Stimulated activated CD8-positive, alpha-beta memory T cell treated with anti-CD3 and anti-CD28 coated beads, Interleukin-12 subunit alpha, Interleukin-12 subunit beta, amount 100 ng/mL, for 24 hours (primary cell): Measurements from ENCODE around the gene GRID1.
A peak's percentile ranks its signal among the peaks of the same experiment; 100 is the strongest.

Source experiments
- DNase-seq: peaks from one replicate; pipeline ENCODE4 v3.0.0-alpha.2; 2020; ENCODE audit errors: extremely low read depth

The GRID1 gene

DNA sequence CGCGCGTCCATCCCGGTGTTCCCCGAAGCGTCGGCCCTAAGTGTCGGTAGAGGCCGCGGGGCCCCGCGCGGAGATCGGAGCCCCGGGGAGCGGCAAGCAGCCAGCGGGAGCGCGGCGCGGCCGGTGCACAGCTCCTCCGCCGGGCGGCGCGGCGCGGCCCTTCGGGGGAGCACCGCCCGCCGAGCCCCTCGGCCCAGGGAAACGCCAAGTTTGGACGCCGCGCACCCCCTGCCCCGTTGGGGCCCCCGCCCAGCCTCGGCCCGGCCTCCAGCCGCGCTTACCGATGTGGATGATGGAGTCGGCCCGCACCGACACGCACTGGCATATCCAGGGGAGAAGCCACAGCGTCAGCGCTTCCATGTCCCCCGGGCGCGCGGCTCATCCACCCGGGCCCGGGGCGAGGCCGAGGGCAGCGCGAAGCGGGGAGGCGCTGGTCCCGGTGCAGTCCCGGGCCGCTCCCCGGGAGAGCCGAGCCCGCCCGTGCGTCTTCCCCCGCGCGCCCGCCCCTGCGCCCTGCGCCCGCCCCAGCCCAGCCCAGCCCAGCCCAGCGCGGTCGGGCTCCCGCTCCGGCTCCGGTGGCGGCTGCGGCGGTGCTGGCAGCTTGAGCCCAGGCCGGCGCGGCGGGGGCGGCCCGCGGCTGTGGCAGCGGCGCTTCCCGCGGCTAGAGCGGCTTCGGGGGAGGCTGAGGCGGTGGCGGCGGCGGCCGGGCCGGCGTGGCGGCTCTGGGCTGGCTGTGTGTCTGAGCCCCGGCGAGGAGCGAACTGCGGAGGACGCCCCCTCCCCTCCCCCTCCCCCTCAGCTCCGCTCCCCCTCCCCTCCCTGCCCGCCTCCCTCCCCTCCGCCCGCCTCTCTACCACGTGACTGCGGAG is at the start of gene GRID1:
Gene GRID1, minus strand, starts transcription at position 763 of the 869 bp plus-strand sequence.
- no peak for DNase-seq

DNA sequence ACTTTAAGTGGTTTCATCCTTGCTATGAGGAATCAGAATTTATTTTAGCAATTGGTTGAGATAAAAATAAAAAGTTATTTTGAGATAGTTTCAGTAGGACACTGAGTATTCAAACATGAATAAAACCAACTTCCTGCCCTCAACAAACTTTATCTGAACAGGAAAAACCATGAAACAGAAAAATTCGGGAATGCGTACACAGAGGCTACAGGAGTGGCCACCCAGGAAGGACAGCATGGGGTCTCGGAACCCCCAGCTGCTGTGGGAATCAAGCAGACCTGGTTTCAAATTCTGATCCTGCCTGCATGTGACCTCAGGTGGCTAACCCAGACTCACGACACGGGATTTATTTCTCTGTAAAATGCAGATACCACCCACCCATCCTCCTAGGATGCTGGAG is 49.0 kb upstream of the GRID1 start:
- no peak for DNase-seq

DNA sequence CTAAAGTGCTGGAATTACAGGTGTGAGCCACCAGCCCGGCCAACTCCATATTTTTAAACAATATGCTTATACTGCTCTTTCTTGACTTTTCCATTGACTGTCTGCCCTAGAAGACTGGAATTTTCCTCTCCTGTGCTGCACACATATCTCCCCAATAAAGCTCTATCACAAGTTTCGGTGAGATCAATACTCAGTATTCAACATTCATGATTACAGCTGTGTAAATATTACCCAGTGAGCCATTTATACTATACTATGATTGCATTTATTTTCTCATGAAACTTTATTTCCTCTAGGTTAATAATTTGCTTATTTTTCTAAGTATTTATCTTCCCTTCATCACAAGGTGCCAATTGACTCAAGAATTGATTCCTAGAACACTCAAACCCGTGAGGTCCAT is 48.5 kb upstream of the GRID1 start:
- DNase-seq, result no peak

DNA sequence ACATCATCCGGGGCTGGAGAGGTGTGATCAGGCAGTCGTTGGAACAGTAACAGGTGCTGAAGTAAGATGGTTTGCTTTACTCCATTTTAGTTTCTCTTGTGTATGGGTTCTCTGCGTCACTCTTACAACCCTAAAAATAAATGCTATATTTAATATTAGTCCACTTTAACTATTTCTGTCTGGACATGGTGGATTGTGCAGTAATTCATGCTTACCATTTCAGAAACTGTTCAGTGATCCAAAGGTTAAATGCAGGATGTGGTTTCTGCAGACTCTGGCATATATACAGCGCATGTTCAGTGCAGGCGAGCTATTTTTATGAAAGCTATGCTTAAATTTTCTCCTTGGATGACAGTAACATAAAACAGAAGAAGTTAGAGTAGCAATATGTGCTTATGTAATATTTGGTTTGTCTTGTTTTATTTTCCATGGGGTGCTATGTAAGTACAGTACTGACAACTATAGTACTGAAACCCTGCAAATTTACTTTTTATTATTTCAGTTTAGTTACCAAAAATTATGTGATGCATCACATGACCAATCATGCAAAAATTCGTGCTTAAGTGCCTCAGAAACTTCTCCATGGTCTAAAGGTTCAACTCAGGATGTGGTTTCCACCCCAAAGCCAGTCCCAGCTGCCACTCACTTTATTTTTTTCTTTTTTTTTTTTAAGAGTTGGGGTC is 46.6 kb upstream of the GRID1 start:
- no peak for DNase-seq

DNA sequence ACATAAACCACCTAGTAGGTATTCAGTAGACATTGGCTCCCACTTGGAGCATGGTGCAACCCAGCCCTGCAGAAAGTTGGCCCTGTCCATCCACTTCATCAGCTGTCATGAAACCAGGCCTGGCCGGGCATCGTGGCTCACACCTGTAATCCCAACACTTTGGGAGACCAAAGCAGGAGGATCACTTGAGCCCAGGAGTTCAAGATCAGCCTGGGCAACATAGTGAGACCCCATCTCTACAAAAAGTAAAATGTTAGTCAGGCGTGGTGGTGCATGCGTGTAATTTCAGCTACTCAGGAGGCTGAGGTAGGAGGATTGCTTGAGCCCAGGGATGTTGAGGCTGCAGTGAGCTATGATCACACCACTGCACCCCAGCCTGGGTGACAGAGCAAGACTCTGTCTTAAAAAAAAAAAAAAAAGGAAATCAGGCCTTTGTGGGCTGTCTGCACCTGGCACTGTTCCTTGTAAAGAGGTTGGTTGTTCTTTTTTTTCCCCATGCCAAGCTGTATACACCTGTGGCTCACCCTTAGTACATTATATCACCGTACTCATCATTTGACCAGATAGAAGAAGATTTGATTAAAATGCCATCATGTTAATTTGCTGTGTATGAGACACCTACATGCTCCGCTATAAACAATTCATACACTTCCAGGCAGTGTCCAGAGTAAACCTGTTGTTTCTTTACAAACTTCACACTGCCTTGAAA is 45.4 kb upstream of the GRID1 start:
- DNase-seq, result no peak

DNA sequence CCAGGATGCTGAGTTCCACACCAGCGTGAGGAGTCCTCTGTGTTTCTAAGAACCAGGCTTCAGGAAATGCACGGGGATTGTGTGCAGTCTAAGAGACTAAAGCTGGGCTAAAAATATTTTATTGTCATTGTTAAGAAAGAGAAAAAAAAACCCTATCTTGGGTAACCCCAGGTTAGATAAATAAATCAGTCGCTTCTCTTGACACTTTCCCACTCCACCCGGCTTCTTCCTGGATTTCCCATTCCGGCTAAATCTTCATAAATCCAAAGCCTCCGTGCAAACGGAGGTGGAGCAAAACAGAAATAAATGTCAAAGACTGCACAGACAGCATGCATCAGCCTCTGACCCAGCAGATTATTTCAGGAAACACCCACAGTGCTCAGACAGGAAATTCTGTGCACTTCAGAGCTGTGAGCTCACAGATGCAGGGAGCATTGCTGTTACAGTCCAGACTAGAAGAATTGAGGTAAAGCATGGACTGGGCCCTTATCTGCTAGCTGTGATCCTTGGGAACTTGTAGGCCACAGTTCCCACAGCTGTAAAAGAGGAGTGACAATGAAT is 44.8 kb upstream of the GRID1 start:
- DNase-seq, result no peak

- DNase-seq, result no peak
Measured at GRCh38 chr10:86410542-86411124, 44.0 kb upstream of the GRID1 start.

- no peak for DNase-seq
Measured at GRCh38 chr10:86409183-86409582, 42.6 kb upstream of the GRID1 start.

DNA sequence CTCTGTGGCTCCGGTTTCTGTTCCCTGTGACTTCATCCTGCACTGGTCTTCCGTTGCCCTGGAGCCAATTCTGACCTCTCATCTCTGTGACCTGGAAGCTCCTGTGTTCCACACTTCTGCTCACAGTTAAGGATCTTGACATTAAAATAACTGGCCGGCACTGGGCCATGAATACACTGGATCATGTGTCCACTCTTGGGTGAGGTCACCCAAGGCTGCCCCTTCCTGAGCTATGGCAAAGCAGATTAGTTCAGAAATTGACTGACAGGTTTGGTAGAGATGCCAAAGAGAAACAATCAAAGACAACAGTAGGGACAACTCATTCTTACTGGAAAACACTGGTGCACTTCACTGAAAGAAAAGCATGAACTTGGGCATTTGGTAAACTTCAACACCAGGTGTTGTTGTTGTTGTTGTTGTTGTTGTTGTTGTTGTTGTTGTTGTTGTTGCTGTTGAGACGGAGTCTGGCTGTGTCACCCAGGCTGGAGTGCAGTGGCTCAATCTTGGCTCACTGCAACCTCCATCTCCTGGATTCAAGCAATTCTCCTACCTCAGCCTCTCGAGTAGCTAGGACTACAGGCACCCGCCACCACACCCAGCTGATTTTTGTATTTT is 36.7 kb upstream of the GRID1 start:
- no peak for DNase-seq

GRCh38 chr10:86402283-86402941 is 35.8 kb upstream of the GRID1 start:
- DNase-seq, result no peak

DNA sequence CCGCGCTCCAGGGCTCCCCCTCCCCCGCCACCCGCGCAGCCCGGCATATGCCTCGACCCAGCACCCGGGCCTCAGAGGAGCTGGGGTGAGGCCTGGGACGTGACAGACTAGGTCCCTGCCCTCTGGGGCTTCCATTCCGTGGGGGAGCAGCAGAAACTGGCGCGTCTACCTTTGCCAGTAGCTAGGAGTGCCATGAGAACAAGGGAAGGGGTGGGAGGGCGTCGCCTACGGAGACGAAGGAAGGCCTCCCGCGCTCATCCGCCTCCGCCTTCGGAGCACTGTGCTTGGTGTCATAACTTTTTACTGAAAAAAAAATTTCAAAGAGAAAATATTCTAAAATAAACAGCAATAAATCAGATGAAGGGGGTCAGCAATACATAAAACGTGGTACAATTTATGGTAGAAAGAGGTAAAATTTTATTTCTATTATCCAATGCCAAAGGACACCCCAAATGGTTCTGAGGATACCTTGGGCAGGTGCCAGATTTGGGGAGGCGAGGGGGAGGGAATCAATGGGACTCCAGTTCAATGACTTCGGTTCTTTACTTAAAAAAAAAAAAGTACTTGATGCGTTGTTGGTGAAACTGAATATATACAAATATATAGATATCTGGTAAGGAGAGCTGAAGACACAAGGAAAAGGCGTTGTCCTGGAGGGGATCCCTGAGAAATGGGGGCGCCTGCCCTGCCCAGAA is 35.1 kb upstream of the GRID1 start:
- no peak for DNase-seq

DNA sequence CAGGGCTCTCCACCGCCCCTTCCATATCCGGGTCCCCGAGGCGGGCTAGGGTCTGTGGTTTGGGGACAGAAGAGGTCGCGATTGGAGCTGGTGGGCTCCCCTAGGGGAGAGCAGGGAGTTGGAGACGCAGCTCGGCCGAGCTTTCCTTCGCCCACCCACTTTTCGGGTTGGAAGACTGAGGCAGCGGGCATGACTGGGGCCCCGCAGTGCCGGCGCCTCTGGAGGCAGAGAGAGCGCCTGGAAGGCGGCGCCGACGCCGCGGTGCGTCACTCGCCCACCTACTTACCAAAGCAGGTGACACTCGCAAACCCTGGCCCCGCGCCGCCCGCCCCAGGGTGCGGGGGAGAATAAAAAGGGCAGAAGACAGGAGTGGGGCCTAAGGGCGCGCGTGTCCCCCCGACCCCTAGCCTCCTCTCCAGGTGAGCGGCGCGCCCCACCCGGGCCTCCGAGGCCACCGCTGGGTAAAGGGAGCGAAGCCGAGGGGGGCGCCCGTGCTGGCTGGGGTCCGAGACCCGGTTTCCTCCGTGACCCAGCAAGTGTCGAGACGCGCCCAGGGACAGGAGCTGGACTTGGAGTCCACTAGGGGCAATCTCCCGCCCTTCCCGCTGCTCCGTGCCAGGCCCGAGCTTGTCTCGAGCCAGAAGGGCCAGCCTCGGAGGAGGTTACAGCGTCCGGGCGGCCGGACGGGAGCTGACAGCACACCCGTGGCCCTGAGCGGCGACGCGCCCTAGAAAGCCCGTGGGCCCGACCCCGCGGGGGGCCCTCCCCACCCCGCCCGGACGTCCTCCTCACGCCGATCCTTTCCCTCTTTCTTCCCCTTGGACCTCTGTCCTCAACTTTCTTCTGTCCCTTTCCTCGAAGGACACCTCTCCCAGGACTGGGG is 34.4 kb upstream of the GRID1 start:
- DNase-seq, result no peak

- peak; percentile 81 for DNase-seq
Measured at GRCh38 chr10:86399879-86400704, 33.5 kb upstream of the GRID1 start.

DNA sequence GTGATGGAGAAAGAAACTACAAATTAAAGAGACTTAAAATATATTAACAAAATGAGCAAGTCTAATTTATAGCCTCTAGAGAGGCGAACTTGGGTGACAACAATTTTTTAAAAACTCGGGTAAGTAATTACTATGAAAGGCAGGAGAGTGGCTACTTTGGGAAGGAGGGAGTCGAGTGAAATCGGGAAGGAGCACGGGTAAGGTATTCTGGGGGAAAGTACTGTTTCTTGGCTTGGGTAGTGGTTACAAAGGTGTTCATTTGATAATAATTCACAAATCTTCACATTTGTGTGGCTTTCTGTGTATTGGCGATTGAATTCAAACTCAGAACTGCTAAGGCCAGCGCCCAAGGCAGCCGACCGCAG is 32.9 kb upstream of the GRID1 start:
- no peak for DNase-seq

DNA sequence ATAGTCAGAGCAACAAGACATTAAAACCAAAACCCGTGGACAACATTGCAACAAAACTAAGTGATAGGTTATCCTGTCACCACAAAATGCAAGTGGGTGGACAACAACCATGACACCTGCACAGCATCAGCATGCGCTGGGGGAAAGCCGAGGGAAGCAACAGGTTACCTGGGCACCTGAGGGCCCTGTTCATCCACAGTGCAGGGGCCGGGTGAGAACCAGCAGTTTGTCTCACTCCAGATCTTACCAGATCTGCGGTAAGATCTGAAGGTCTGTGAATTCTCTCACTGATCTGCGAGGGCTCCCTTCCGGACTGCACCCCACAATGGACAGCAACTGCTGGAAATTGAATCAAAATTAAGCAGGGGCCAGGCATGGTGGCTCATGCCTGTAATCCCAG is 30.5 kb upstream of the GRID1 start:
- DNase-seq, result no peak

DNA sequence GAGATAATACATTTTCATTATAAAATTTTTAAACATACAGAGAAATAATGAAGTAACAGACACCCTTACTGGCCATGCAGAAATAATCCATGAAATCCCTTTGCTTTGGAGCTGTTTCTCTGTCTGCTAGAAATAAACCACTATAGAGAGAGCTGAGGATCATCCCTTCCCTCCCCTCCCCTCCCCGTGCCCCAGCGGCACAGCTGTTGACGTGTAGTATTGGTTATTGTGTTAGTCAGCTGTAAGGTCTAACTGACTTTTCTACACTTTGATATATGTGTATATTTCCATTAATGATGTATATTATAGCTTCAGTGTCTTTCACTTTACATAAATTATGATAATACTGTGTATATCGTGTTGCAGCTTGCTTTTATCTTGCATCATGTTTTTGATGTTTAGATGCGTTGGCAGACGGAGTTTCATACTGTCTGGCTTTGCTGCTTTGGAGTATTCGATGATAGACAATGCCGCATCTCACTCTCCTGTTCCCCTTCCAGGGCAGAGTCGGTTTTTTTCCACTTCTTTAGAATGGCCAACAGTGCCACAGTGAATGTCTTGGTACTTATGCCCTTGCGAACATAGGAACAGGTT is 27.4 kb upstream of the GRID1 start:
- no peak for DNase-seq

- DNase-seq, result no peak
Measured at GRCh38 chr10:86393362-86393761, 26.8 kb upstream of the GRID1 start.

GRCh38 chr10:86392723-86393094 is 26.1 kb upstream of the GRID1 start:
- no peak for DNase-seq
